Lower leg skin (tissue), 3 donors: ENCODE measurements around the gene CSF1R.

Experiments used
- POLR2A ChIP-seq, 2 donors: fragments of 450-650 bp; IDR thresholded peaks; one replicate each; pipeline ENCODE4 v1.6.1; 2016 to 2017; ENCODE audit warnings: antibody characterized with exemption in 2 of 2, mild to moderate bottlenecking in 1 of 2, moderate library complexity in 1 of 2
- TF ChIP-seq, protein P1 (sequence below), 3 donors: fragments of 450-650 bp; IDR thresholded peaks; one replicate each; pipeline ENCODE4 v1.5.1; 2016; ENCODE audit warnings: antibody characterized with exemption in 3 of 3, mild to moderate bottlenecking in 3 of 3, moderate library complexity in 2 of 3

DNA sequence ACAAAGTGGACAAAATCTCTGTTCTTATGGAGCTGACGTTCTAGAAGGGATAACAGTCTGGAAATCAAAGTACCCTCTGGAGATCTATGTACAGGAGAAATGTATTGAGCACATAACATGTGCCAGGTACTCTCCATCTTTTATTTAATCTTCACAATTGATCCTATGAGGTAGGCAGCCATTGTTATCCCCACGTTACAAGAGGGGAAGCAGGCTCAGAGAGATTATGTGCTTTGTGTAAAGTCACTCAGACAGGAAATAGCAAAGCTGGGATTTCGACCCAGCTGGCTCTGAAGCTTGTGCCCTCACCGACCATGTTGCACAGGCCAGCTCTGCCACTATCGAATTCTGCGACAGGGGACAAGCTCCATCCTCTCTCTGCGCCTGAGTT is 47.8 kb upstream of the CSF1R start:
- TF ChIP-seq, protein P1, sequence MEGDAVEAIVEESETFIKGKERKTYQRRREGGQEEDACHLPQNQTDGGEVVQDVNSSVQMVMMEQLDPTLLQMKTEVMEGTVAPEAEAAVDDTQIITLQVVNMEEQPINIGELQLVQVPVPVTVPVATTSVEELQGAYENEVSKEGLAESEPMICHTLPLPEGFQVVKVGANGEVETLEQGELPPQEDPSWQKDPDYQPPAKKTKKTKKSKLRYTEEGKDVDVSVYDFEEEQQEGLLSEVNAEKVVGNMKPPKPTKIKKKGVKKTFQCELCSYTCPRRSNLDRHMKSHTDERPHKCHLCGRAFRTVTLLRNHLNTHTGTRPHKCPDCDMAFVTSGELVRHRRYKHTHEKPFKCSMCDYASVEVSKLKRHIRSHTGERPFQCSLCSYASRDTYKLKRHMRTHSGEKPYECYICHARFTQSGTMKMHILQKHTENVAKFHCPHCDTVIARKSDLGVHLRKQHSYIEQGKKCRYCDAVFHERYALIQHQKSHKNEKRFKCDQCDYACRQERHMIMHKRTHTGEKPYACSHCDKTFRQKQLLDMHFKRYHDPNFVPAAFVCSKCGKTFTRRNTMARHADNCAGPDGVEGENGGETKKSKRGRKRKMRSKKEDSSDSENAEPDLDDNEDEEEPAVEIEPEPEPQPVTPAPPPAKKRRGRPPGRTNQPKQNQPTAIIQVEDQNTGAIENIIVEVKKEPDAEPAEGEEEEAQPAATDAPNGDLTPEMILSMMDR (IDR thresholded peaks at IDR 0.05): no peak
- TF ChIP-seq POLR2A (IDR thresholded peaks at IDR 0.05): no peak
